ENCODE data around the gene VRK3.
A peak's percentile ranks its signal among the peaks of the same experiment; 100 is the strongest.

VRK3 gene

DNA sequence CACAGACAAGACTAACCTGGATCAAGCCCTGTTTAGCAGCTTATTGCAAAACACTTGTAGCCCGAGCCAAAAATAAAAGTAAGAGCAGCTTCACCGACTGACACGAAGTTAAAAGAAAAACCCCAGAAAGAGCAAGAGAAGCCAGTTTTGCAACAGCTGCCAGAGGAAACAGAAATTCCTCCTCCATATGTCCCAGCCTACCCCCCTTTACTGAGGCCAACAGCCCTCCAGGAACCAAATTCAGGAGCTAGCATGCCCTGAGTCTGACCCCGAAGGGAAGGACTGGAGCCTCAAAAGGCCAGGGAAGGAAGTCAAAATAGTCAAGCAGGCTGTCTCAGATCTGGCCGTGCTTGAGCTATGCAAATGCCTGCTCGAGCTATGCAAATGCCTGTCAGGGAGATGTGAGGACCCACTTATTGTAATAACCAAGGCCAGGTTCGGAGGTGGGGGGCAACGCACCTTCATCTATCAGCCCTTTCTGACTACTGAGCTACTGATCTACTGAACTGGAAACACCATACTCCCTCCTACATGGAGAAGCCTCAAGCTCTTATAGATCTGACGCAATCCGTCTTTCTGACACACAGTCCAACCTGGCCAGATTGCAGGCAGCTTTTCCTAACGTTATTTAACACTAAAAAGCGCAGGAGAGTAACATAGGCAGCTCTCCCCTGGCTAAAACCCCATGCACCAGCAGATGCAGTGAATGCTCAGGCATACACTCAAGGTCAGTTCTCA, 70.9 kb downstream of the VRK3 start:
- peak; percentile 80 to 82 for DNase-seq

GRCh38 chr19:49953416-49953815, 71.8 kb downstream of the VRK3 start:
- no peak for DNase-seq

DNA sequence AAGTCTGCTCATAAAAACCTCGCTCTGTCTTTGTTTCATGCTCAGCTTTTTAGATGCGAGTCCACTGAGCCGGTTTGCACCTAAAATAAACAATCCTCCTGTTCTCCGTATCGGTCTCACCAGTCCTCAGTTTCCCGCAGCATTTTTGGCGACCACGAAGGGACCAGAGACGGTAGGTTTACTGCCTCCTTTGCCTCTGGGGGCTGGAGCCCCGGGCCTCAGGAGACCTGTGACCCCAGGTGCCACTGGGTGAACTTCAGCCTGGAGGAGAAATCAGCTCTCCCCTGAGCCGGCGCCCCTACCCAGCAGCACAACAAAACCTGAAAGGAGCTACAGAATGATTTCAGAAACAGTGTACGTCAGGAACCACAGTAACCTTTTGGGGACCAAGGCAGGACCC, 72.3 kb downstream of the VRK3 start:
- DNase-seq: no peak

DNA sequence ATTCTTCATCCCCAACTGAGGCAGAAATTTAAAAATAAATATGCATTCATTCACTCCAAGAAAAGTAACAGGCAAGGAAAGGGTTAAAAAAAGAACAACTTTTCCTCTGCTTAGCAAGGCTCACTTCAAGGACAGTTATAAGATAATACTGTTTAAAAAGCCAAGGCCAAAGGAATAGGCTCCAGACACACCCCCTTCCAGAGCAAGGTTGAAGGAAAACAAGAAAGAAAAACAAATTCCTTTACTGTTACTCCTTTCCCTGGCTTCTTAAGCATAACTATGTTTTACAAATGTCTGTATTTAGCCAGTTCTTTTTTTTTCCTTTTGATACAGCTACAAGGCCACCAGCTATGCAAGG, 72.7 kb downstream of the VRK3 start:
- DNase-seq: no peak

DNA sequence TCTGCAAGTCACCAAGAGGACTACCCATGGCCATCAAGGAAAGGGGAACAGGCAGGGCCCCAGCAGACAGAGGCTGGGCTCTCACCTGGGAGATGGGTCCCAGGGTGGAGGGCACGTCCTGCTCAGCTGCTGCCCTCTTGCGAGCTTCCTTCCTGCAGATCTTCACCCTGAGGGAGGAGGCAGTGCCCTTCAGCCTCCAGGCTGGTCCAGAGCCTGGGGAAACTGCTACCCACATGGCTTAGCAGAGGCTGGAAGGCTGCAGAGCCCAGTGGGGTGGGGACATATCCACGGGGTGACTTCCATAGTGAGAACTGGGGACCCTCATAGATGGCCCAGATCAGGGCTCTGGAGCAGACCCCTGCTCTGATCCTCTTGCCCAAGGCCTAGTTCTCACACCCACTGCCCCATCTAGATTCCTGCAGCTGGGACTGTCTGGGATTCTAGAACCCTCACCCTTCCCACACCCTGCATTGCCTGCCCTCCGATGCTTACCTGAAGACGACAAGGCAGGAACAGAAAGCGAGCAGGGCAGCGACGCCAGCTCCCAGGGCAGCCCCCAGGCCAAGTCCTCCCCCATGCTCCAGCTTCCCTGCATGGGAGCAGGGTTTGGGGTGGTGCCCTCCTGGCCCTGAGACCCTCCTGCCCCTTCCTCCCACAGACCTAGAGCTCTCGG, 73.2 kb downstream of the VRK3 start:
- DNase-seq: no peak

DNA sequence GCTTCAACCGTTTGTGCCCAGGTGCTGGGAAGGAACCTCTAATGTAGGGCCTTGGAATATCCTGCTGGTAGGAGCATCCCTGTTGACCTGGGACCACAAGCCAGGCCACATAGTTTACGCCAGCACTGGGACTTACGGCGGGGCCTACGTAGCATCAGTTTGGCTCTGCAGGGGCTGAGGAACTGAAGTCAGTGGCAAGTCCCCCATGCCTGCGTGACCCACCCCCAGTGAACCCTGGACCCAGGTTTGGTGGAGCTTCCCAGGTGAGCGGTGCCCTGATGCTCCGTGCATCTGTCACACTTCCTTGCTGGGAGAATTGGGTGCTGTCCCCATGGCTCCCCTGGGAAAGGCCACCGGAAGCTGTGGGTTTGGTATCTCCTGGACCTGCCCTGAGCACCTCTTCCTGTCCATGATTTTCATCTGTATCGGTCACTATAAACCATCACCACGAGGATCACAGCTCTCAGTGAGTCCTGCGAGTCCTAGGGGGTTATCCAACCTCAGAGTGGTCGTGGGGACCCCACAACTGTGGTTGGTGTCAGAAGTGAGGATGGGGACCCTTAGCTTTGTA, 74.1 kb downstream of the VRK3 start:
- no peak for DNase-seq

DNA sequence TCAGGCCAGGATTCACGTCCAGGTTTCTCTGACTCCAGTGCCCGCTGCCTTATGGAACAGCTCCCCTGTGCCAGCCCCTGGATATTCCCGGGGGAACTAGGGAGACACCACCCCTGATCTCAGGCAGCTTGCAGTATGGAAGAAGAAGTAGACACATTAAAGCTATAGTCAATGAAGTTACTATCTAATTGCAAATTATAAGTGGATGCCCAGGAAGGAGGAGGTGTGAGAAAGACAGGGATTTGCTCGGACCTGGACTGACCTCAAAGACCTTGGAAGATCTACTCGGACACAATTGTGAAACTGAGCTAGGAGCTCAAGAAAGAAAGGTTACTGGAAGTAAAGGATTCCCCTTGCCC, 74.6 kb downstream of the VRK3 start:
- DNase-seq: no peak

DNA sequence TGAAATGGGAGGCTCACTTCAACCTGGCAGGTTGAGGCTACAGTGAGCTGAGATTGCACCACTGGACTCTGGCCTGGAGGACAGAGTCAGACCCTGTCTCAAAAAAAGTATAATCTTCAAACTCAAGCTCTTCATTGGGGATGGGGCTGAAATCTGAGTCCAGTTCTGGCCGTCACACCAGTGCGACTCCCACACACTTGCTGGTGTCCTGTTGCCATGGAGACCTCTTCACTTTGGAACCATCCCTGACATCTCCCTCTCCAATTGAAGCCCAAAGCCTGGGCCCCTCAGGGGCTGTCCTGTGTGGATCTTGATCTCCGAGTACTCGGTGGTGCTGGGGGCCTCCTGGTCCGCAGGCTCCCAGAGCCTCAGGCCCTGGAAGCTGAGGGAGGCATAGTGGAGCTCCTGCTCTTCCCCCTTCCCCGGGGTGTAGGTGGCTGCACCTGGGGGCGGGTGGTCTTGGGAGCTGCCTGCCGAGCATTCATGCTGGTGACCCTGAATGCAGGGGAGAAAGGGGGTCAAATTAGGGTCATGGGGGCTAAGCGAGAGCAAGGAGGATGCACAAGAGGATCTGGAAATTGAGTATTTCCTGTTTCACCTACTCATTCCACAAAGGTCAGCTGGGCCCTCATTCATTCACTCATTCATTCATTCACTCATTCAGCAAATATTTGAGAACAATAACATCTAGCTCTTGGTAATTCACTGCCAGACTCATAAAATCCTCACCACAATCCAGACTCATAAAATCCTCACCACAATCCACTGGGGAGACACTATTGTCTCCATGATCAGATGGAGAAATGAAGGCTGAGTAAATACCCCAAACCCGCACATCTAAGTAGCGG, 75.2 kb downstream of the VRK3 start:
- peak in 1 of 2 experiments; percentile 10 for DNase-seq

GRCh38 chr19:49946415-49946814, 78.8 kb downstream of the VRK3 start:
- DNase-seq: no peak

DNA sequence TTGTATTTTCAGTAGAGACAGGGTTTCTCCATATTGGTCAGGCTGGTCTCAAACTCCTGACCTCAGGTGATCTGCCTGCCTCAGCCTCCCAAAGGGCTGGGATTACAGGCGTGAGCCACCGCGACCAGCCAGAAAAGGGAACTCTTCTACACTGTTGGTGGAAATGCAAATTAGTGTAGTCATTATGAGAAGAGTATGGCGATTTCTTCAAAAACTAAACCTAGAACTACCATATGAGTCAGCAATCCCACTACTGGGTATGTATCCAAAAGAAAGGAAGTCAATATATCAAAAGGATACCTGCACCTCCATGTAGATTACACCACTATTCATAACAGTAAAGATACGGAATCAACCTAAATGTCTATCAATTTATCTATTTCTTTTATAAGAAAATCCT, 80.6 kb downstream of the VRK3 start:
- peak in 1 of 2 experiments; percentile 30 for DNase-seq

GRCh38 chr19:49940482-49940791, 84.7 kb downstream of the VRK3 start:
- DNase-seq: no peak

GRCh38 chr19:49939721-49940481, 85.3 kb downstream of the VRK3 start:
- no peak for DNase-seq

GRCh38 chr19:49938662-49939061, 86.5 kb downstream of the VRK3 start:
- DNase-seq: no peak

- peak; percentile 49 to 85 for DNase-seq
These were observed 87.3 kb downstream of the VRK3 start for GRCh38 chr19:49937750-49938381.

DNA sequence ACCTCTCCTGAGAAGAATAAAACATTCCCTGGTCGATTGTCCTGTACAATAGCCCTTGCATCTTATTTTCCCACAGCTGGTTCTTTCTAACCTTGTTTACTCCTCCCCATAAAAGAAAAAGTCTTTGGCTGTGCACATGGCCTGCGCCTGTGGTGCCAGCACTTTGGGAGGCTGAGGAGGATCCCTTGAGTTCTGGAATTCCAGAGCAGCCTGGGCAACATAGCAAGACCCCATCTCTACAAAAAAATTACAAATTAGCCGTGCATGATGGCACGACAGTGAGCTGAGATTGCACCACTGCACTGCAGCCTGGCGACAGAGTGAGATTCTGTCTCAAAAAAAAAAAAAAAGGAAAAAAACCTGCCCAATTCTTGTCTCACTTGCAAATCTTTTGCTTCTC, 88.6 kb downstream of the VRK3 start:
- DNase-seq: no peak

- DNase-seq: no peak
These were observed 91.5 kb downstream of the VRK3 start for GRCh38 chr19:49933643-49934042.

DNA sequence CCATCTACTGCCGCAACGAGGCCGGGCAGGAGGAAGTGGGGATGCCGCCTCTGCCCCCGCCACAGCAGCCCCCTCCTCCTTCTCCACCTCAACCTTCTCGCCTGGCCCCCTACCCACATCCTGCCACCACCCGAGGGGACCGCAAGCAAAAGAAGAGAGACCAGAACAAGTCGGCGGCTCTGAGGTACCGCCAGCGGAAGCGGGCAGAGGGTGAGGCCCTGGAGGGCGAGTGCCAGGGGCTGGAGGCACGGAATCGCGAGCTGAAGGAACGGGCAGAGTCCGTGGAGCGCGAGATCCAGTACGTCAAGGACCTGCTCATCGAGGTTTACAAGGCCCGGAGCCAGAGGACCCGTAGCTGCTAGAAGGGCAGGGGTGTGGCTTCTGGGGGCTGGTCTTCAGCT, 92.4 kb downstream of the VRK3 start:
- DNase-seq: no peak

DNA sequence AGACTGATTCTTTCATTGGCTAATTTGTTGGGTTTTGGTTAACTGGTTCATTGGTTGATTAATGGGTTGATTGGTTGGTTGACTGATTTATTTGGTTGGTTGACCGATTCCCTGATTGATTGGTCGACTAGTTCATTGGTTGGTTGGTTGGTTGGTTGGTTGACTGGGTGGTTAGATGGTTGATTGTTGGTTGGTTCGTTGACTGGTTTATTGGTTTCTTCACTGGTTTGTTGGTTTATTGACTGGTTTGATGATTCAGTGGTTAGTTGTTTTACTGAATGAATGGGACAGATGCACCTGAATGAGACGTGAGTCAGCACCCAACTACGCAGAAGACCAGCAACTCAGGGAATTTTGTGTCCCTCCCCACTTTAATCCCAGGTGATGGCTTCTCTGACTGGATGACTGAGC, 93.1 kb downstream of the VRK3 start:
- no peak for DNase-seq

- DNase-seq: no peak
These were observed 93.7 kb downstream of the VRK3 start for GRCh38 chr19:49931293-49932040.

GRCh38 chr19:49930483-49931011, 94.6 kb downstream of the VRK3 start:
- peak in 1 of 2 experiments; percentile 63 for DNase-seq

All from NCI-H526 (cell line).